PFSK-1 (cell line): ENCODE results near the gene NAA40.

Source experiments
- POLR2AphosphoS5 ChIP-seq: IDR thresholded peaks from 2 replicates; pipeline ENCODE4 v1.6.1; 2012; ENCODE audit warnings: low read depth, mild to moderate bottlenecking, control low read depth, low read length, moderate library complexity
- REST ChIP-seq, 2 experiments: IDR thresholded peaks; 2 replicates each; pipeline versions ENCODE4 v1.6.1 to v1.8.0; 2011 to 2012; ENCODE audit warnings: low read depth in 2 of 2, low read length in 2 of 2, control low read depth in 1 of 2, inconsistent platforms in 1 of 2, mild to moderate bottlenecking in 1 of 2, moderate library complexity in 1 of 2; ENCODE audit not compliant: insufficient read depth in 1 of 2
- SIN3A ChIP-seq: IDR thresholded peaks from 2 replicates; pipeline ENCODE4 v1.6.1; 2012; ENCODE audit warnings: mild to moderate bottlenecking, low read length, moderate library complexity, borderline replicate concordance; ENCODE audit not compliant: insufficient read depth
- TAF1 ChIP-seq: IDR thresholded peaks from 2 replicates; pipeline ENCODE4 v1.6.1; 2012; ENCODE audit warnings: low read length, control low read depth, borderline replicate concordance; ENCODE audit not compliant: insufficient read depth

DNA sequence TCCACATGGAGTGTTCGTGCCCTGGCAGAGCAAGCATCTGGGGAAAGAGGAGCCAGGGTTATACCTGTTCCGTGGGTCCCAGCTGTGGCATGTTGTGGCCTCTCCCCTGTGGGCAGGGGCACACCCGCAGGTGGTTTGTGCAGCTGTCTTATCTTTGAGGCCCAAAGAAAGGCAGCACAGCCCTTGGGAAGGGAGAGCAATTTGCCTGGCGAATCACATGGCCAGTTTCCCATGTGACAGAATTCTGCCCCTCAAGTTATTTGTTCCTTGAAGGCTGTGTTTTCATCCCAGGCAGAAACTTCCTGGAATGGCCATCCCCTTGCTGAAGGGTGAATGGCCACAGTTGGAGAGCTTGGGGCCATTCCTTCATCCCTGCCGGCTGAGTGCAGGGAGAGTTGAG lies 19.2 kb downstream of the NAA40 start:
- TF ChIP-seq SIN3A = no peak
- no peak for TF ChIP-seq REST (IDR thresholded peaks at IDR 0.05; ENCODE audit: insufficient read depth in 1 of 2, low read depth in 2 of 2, low read length in 2 of 2)
- TF ChIP-seq TAF1 = no peak
- no peak for TF ChIP-seq POLR2AphosphoS5
